ENCODE data around the gene PDZD2.
A peak's percentile ranks its signal among the peaks of the same experiment; 100 is the strongest.
"Not testable (repeated sequence)": the region's sequence is repeated elsewhere in the genome, so short reads cannot be mapped to it uniquely, and the experiment has no call there.

PDZD2 gene

DNA sequence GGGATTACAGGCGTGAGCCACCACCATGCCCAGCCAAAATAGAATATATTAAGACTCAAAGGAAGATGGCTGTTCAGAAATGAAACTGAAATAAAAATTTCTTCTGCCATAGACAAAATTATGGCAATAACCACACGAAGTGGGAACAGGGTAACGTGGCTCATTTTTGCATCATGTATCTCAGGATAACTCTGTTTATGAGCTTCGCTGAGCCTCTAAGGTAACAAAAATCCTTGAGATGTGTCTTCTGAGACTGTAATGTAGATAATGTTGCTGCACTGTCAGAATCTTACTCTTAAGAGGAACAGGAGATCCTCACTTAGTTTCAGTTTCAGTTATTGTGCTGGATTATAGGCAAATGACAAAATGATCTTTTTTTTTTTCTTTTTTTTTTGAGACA lies 381.3 kb downstream of the PDZD2 start:
- DNase-seq, result peak in 1 of 5 donors; percentile 67

DNA sequence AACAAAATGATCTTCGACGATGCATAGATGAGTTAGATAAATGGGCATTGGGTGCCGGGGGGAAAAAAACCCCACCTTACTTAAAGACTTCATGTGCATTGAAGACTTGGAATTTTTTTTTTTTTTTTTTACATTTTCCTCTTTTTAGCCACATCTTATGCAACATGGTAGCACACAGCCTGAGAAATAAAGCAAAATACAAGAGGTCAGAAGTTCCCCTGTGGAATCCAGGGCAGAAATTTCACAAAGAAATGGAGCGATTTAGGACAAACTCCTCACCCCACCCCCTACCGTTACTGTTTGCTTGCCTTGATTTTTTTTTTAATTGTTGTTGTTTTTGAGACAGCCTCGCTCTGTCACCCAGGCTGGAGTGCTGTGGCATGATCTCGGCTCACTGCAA lies 382.0 kb downstream of the PDZD2 start:
- DNase-seq, result no peak

DNA sequence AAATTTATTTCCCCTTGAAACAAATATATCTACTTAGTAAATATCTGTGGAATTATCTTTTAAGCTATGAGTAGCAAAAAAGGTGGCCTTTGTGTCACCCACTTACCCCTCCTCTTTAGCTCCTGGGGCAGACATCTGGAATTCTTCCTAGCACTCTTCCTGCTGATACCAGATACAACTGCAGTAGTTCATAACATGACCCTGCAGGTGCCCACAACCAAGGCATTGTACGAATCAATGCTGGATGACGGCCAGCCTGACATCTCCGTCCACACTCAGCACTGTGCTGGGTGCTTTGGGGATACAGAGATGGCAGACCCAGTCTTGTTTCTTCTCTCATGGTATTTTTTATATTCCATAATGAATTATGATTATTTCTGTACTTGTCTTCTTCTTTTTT lies 382.8 kb downstream of the PDZD2 start:
- no peak for DNase-seq

DNA sequence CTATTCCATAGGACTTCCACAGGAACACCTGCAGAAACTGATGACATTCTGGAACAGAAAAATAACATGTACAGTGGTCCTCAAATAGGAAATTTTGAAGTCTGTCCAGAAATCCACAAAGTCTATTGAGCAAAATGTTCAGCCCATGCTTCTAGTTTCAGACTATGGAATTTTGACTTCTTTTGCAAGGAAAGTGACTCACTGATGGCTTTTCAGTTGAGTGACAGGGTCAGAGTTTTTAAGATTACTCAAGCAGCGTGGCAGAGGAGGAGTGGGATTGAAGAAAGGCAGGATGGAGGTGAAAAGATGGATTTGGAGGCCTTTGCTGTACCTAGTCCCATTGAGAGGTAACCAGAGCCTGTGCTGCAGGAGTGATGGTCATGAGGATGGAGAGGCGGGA lies 383.7 kb downstream of the PDZD2 start:
- DNase-seq, result no peak

DNA sequence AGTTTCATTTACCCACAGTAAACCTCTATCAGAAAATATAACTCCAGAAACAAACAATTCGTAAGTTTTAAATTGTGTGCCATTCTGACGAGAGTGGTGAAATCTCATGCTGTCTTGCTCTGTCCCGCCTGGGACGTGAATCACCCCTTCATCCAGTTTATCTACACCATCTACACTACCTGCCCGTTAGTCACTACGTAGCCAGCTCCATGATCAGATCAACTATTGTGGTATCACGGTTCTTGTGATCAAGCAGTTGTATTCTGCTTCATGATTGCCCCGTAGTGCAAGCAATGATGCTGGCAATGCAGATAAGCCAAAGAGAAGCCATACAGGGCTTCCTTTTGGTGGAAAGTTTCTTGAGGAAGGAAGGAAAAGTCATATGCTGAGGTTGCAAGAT lies 384.9 kb downstream of the PDZD2 start:
- DNase-seq, result no peak

DNA sequence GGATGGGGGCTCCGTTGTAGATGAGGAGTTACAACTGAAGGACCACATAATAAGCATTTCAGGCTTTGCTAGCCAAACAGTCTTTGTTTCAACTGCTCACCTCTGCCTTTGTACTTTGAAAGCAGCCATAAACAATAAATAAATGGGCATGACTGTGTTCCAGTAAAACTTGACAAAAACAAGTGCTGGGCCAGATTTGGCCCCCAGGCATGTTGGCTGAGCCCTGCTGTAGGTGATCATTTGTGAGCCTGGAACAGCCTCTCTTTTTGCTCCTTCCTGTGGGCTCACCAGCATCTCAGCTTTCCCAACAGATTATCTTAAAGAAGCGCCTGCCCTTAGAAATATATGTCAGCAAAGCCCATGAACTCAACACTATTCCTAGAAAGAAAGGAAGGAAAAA lies 385.8 kb downstream of the PDZD2 start:
- no peak for DNase-seq

DNA sequence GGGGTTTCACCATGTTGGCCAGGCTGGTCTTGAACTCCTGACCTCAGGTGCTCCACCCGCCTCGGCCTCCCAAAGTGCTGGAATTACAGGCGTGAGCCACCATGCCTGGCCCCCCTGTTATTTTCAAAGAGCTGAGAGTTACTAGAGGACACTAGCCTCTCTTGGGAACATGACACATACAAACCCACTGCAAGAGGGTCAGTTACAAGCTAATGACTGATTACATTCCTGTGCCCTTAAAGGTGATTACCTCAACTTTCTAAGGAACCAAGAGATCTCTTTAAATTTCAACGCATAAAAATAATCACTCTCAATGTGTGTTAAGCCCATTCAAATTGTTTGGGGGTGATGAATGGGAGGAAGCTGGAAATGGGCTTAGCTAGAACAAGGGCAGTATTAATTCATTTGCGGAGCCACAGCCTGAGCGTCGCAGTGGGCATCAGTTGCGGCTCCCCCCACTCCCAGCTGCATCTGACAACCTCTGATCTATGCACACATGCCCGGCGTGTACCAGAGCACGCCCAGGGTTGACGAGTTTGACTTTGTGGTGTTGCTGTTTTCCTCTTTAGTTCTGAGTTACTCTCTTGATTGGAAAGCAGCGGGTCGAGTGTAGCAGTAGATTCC lies 388.3 kb downstream of the PDZD2 start:
- DNase-seq, result no peak

DNA sequence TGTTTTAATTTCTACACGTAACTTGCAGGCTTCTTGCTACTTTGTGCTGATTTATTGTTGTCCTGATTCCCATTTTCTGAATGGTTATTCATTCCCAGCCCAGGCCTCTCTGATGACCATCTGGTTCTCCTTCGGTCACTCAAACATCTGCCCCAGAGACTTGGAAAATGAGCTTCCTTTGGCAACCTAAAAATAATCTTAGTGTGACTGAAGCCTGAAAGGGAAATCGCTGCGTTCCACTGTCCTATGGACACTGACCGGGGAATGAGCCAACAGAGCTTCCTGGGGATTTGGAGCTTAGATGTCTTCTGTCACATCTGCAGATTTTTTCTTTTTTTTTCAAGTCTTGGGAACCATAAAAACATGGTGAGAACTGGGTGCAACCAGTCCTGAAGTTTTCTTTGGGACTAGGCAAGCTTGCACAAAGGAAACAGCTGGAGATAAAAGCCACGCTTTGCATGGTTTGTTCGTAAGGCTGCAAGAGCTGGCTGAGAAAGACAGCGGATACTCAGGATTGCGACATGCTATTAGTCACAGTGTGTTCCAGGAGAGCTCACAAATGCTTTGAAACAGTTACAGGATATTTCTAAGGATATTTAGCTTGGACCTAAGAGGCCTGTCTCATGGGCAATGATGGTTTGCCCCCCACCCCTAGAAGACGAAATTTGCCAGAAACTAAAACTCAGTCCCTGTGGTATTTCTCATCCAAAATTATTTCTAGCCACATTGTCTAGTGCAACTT lies 389.0 kb downstream of the PDZD2 start:
- no peak for DNase-seq

DNA sequence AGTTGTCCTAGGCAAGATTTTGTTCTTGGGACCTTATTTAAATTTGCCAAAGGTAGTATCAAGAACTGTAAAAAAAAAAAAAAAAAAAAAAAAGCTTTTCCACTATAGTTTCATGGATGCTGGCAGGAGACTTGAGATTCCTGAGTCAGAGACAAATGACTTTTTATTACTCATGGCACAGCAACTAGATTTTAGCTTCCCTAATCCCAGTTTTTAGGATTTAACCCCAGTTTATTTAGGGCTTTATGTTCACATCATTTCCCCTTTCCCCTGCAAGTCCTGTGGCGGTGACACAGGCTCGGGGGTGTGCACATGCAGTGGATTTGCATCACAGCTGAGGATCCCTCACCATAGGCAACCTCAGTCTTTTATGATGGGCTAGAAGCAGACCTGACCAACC lies 390.3 kb downstream of the PDZD2 start:
- DNase-seq, result no peak

DNA sequence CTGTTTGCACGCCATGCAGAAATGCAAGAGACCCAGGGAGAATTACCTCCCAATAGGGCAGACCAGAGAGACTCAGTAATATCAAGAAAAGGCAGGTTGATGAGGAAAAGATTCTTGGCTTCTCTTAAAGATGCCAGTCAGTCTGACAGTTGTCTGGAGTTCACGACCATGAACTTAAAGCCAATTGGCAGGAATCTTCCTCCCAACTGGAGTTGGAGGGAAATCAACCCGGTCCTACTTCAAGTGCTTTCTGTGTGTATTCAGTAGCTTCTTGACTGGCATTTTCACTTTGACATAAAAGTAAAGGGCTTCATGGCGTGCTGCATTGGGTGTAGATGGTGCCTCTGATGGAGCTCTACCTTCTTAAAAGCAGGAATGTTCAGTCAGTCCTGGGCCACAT lies 390.9 kb downstream of the PDZD2 start:
- DNase-seq, result no peak

DNA sequence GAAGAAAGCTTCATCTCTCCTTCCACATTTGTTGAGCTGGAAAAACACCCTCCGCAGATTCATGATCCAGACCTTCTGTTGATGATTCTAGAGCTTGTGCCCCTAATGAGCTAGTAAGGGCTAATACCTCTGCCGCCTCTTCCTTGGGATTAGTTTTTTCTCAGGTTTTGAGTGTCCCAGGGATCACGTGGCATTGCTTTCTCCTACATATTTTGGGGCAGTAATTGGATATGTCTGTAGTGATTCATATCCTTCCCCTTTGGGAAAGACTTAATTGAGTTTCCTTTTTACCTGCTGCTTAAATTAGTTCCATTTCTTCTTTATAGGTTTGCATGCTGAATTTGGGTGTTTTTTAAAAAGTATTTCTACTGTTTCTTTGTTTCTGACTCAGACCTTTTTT lies 391.3 kb downstream of the PDZD2 start:
- DNase-seq, result no peak

DNA sequence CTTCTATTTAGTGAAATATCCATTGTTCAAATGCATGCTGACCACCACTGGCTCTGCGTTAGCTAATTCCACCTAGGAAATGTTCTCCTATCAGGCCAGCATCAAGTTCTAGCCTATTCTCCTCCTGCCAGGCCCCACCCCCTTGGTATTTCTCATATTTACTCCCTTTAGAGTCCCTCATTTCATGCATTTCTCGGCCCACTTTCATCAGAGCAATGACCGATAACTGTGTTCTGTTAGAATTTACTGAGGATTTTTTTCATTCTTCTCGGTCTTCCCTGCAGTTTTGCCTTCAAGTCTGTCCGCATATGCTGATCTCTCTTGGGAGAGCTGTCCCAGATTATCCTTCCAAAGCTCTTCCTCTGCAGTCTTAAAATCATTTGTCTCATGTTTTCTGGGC lies 391.8 kb downstream of the PDZD2 start:
- no peak for DNase-seq

DNA sequence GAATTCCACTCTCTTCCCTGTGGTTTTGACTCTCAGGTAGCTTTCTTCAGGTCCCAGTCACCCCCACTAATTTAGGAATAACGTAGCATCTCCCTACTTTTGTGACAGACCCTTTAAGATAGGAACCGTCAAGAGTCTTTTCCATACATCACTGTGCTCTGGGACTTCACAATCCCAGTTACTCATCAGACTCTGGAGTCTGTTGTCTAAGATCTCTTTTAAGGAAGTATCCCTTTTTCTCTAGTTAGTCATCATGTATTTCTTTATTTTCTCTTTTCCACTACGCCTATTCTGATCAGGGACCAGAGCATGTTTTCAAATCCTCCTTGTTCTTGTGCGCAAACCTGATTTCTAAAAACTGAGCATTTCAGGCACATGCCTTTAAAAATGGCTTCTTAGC lies 392.2 kb downstream of the PDZD2 start:
- no peak for DNase-seq

DNA sequence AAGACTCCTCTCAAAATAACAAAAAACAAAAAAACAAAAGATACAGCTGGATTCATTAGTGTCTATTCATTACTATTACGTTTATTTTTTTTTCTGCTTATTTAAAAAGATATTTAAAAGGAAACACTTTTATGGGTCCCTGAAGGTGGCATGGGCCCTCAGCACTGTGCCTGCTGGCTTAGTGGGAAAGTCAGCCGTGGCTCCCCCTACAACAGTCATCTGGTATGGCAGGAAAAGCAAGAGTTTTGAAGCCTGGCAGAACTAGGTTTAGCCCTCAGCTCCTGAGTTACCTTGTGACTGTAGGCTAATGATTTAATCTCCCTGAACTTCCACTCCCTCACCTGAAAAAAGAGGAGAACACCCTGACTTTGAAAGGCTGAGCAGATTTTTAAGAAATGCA lies 399.6 kb downstream of the PDZD2 start:
- DNase-seq, result no peak

DNA sequence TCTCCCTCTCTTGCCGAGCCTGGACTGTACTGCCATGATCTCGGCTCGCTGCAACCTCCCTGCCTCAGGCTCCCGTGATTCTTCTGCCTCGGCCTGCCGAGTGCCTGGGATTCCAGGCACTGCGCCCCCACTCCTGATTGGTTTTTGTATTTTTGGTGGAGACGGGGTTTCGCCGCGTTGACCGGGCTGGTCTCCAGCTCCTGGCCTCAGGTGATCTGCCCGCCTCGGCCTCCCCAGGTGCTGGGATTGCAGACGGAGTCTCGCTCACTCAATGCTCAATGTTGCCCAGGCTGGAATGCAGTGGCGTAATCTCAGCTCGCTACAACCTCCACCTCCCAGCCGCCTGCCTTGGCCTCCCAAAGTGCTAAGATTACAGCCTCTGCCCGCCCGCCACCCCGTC lies 400.2 kb downstream of the PDZD2 start:
- not testable (repeated sequence) for DNase-seq

DNA sequence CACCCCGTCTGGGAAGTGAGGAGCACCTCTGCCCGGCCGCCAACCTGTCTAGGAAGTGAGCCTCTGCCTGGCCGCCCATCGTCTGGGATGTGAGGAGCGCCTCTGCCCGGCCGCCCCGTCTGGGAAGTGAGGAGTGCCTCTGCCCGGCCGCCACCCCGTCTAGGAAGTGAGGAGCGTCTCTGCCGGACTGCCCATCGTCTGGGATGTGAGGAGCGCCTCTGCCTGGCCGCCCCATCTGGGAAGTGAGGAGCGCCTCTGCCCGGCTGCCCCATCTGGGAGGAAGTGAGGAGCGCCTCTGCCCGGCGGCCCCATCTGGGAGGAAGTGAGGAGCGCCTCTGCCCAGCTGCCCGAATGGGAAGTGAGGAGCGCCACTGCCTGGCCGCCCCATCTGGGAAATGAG lies 400.7 kb downstream of the PDZD2 start:
- not testable (repeated sequence) for DNase-seq

DNA sequence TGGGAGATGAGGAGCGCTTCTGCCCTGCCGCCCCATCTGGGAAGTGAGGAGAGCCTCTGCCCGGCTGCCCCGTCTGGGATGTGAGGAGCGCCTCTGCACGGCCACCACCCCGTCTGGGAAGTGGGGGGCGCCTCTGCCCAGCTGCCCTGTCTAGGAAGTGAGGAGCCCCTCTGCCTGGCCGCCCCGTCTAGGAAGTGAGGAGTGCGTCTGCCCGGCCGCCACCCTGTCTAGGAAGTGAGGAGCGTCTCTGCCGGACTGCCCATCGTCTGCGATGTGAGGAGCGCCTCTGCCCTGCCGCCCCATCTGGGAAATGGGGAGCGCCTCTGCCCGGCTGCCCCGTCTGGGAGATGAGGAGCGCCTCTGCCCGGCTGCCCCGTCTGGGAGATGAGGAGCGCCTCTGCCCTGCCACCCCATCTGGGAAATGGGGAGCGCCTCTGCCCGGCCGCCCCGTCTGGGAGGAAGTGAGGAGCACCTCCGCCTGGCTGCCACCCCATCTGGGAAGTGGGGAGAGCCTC lies 401.3 kb downstream of the PDZD2 start:
- DNase-seq, result not testable (repeated sequence)

DNA sequence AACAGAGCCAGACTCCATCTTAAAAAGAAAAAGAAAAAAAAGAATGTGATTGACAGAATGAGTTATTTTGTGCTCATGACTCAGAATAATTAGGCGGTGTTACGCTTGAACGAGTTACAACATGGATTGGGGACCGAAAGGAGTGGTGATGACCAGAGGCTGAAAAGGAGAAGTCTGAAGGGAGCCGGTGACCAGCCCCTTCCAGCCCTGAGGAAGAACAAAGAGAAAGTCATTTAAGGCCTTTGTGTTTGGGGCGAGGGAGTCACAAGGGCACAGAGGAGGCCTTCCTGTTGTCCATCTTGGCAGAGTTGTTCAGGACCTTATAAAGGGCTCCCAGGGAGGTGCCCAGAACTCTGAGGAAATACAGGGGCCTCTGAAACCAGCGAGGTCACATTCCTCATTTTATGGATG lies 403.6 kb downstream of the PDZD2 start:
- no peak for DNase-seq

DNA sequence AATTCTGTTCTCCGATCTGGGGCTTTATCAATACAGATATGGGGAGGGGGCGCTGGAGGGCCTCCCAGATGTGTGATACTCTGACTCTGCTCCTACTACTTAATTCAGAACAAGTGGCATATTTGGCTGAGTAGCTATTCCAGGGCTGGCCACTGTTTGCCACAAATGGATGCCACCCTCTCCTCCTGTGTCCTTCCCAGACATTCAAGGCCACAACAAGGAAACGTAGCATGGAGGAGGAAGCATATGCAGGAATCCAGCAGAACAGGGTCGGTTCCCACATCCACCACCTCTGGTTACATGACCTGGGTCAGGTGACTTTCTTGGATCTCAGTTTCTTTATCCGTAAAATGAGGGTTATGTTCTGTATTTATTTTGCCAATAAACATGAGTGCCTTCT lies 404.2 kb downstream of the PDZD2 start:
- no peak for DNase-seq

DNA sequence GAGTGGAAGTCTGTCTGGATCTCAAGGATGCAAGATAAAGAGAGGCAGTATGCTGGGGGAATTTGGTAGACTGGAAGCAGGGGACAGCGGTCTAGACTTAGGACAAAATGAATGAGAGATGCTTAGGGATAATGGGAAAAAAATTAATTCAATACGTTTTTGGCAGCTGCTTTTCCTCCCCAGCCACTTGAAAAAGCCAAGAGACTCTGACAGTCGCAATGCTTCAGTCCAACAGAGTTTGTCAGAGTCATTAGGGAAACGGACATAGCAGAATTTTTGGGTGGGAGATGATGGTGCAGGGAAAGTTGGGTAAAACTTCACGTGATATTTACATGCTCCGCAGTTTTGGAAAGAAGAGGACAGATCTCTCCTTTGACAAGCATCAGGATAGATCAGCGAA lies 405.5 kb downstream of the PDZD2 start:
- DNase-seq, result no peak

DNA sequence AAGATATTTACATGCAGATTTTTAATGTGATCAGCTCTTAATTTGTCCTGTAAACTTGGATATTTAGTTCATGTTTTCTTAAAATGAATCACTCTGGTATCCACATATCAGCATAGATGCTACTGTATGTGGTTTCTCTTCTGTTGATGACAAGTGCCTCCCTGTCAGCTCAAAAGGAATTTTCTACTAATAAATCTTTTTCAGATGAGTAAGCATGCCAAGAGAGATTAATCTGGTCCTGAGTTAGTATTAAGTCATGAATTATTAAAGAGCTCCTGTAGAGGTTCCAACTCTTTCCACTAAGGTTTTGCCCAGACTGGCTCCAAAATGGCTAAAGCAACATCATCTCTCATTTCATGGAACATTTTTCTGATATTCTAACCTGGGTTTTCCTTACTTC lies 406.0 kb downstream of the PDZD2 start:
- no peak for DNase-seq

DNA sequence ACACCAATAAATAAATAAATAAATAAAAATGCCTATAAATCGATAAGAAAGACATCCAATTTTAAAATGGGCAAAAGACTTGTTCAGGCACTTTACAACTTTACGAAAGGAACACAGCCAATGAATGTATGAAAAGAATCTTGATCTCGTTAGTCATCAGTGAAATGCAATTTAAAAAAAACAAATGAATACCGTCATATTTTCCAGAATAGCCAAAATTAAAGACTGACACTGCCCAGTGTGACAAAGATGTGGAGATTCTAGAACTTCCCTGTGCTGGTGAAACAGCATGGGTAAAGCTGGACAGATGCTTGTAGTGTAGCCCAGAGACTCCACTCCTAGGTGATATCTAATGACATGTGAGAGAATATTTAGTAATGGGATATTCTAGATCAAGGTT lies 408.1 kb downstream of the PDZD2 start:
- no peak for DNase-seq

DNA sequence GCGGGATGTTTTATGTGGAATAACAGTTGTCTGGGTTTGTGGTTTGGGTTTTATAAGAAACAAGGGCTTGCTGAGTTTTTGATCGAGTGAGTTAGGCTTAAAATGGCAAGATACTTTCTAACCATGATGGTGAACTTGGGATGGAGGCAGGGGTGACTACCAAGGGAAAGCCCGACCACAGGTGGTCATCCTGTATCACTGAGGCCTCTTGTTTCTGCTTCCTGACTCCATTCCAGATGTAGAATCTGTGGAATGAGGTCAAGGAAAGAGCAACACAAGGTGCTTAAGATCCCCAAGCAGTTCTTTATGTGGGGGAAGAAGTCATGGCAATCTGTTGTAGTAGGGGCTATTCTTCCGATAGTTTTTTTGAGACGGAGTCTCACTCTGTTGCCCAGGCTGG lies 412.9 kb downstream of the PDZD2 start:
- no peak for DNase-seq
